K562 (cell line): ENCODE measurements around the gene UQCR11. TPM values are rescaled to one million over a fixed set of nuclear protein-coding genes. Genes with fewer than 3 reads are reported as not detected.

ENCODE experiments used
- ATAC-seq: fragments of 200-7000 bp; cut with Tn5 transposase; 3 replicates; pipeline ENCODE4 v1.9.1; 2020; ENCODE audit warnings: moderate library complexity
- BruUV-seq: library from RNA; stranded (reverse); fragments of 400-500 nt; replicated peaks from 2 replicates; lab custom pipeline; 2021; lab: Mats Ljungman, UMichigan
- CTCF ChIA-PET: fragments of 300-600 bp; formaldehyde crosslinking; extraction: SDS; loops from one replicate; lab custom pipeline; 2021; ENCODE audit warnings: low intra/inter-chr PET ratio; lab: Yijun Ruan, JAX
- POLR2A ChIA-PET: fragments of 300-600, 350-650 bp; sonication (Branson Sonifier 250); formaldehyde crosslinking; extraction: SDS; loops from one replicate; lab custom pipeline; 2021; ENCODE audit warnings: antibody characterized with exemption, inconsistent platforms; lab: Yijun Ruan, JAX
- DNase-seq, 4 experiments: peaks; one replicate each; pipeline versions ENCODE4 v3.0.0 to v3.0.0-alpha.2; 2011 to 2018; ENCODE audit warnings: low spot score in 3 of 4, mixed read lengths in 3 of 4; ENCODE audit errors: extremely low read depth in 1 of 4
- FAIRE-seq: peaks from 2 replicates; lab custom pipeline; 2011; peaks lifted over from hg19 to GRCh38; lab: Jason Lieb, UNC
- H2AFZ ChIP-seq: 2 replicates; pipeline ENCODE4 v1.6.0; 2011; ENCODE audit warnings: low read depth, low read length, control low read depth, inconsistent platforms
- H3K27ac ChIP-seq: fragments of 200-600 bp; 3 replicates; pipeline ENCODE4 v1.8.0; 2011; ENCODE audit warnings: low read depth, mild to moderate bottlenecking, control low read depth, inconsistent platforms, low read length, moderate library complexity, mixed read lengths; ENCODE audit errors: extremely low read depth
- H3K27me3 ChIP-seq, 2 experiments: fragments of 300-600 bp in 1 of 2; 2 replicates in 1 of 2; 3 replicates in 1 of 2; pipeline versions ENCODE4 v1.6.0 to v1.8.0; 2011; ENCODE audit warnings: inconsistent platforms in 2 of 2, low read length in 2 of 2, mild to moderate bottlenecking in 1 of 2, mixed read lengths in 1 of 2, moderate library complexity in 1 of 2; ENCODE audit not compliant: control insufficient read depth in 2 of 2, insufficient read depth in 2 of 2
- H3K36me3 ChIP-seq: fragments of 300-600 bp; 3 replicates; pipeline ENCODE4 v1.8.0; 2011; ENCODE audit warnings: mild to moderate bottlenecking, low read length, inconsistent platforms; ENCODE audit not compliant: control insufficient read depth, insufficient read depth
- H3K4me1 ChIP-seq, 2 experiments: fragments of 200-600 bp in 1 of 2; replicated peaks in 1 of 2; 2 replicates in 1 of 2; 3 replicates in 1 of 2; pipeline versions ENCODE4 v1.5.1 to v1.8.0; 2011; ENCODE audit warnings: inconsistent platforms in 2 of 2, low read length in 2 of 2, mild to moderate bottlenecking in 1 of 2, mixed read lengths in 1 of 2, moderate library complexity in 1 of 2; ENCODE audit not compliant: control insufficient read depth in 2 of 2, insufficient read depth in 2 of 2
- H3K4me2 ChIP-seq: 2 replicates; pipeline ENCODE4 v1.6.1; 2011; ENCODE audit warnings: low read length, control low read depth, inconsistent platforms, mixed read lengths; ENCODE audit not compliant: insufficient read depth
- H3K4me3 ChIP-seq: fragments of 200-600 bp; sonication (generic), shearing (Covaris generic); 2 replicates; pipeline ENCODE4 v1.5.1; 2016; ENCODE audit warnings: control low read depth, inconsistent platforms
- H3K79me2 ChIP-seq: fragments of 200-600 bp; 3 replicates; pipeline ENCODE4 v1.8.0; 2011; ENCODE audit warnings: low read length, inconsistent platforms; ENCODE audit not compliant: control insufficient read depth, insufficient read depth
- H3K9ac ChIP-seq, 2 experiments: 2 replicates each; pipeline versions ENCODE4 v1.6.0 to v1.6.1; 2011; ENCODE audit warnings: low read depth in 2 of 2, low read length in 2 of 2, control low read depth in 1 of 2, inconsistent platforms in 1 of 2, mild to moderate bottlenecking in 1 of 2, mixed read lengths in 1 of 2; ENCODE audit not compliant: insufficient read depth in 1 of 2
- H3K9me1 ChIP-seq: one replicate; pipeline ENCODE4 v1.6.0; 2011; ENCODE audit warnings: inconsistent platforms, mild to moderate bottlenecking, low read length, moderate library complexity; ENCODE audit not compliant: control insufficient read depth, insufficient read depth
- H3K9me3 ChIP-seq: replicated peaks from 2 replicates; pipeline ENCODE4 v1.5.1; 2011; ENCODE audit warnings: low read depth, low read length, inconsistent platforms; ENCODE audit not compliant: control insufficient read depth, insufficient read depth
- H4K20me1 ChIP-seq: replicated peaks from 2 replicates; pipeline ENCODE4 v1.6.1; 2011; ENCODE audit warnings: low read length, inconsistent platforms, mixed read lengths; ENCODE audit not compliant: control insufficient read depth, insufficient read depth
- CHD2 ChIP-seq: IDR thresholded peaks from 2 replicates; pipeline ENCODE4 v1.6.1; 2011; ENCODE audit warnings: low read depth, low read length
- FOXA1 ChIP-seq: fragments of 450-650 bp; IDR thresholded peaks from 2 replicates; pipeline ENCODE4 v1.6.1; 2016; ENCODE audit warnings: mild to moderate bottlenecking, borderline replicate concordance
- HDAC8 ChIP-seq: fragments of 450-650 bp; IDR thresholded peaks from 2 replicates; pipeline ENCODE4 v1.6.1; 2016; ENCODE audit warnings: mild to moderate bottlenecking, missing genetic modification characterization, moderate library complexity, missing compliant biosample characterization
- ILK ChIP-seq: fragments of 450-650 bp; IDR thresholded peaks from 2 replicates; pipeline ENCODE4 v1.6.1; 2016; ENCODE audit warnings: missing genetic modification characterization, low read depth, mild to moderate bottlenecking, missing compliant biosample characterization, moderate library complexity, borderline replicate concordance
- SAFB ChIP-seq: fragments of 200-400 bp; formaldehyde crosslinking; IDR thresholded peaks from 2 replicates; pipeline ENCODE4 v1.6.1; 2017; ENCODE audit warnings: low read depth, low read length, borderline replicate concordance
- SRF ChIP-seq, 2 experiments: fragments of 250-450, 450-650 bp in 1 of 2; sonication (Bioruptor Pico) in 1 of 2; sonication (generic) in 1 of 2; formaldehyde crosslinking; IDR thresholded peaks; 2 replicates each; pipeline versions ENCODE4 v1.5.0 to v1.5.1; 2020 to 2022; ENCODE audit warnings: mild to moderate bottlenecking in 1 of 2, missing genetic modification reagents in 1 of 2
- XRCC5 ChIP-seq: fragments of 200-400 bp; formaldehyde crosslinking; IDR thresholded peaks from 2 replicates; pipeline ENCODE4 v1.6.1; 2017; ENCODE audit warnings: low read depth, mild to moderate bottlenecking, low read length
- ZBTB49 ChIP-seq: sonication (generic); formaldehyde crosslinking; IDR thresholded peaks from 2 replicates; pipeline ENCODE4 v1.8.0; 2022; ENCODE audit warnings: missing genetic modification reagents, mild to moderate bottlenecking, borderline replicate concordance
- WGBS: fragments of 100-300 bp; shearing (Covaris generic); methylation state at CpG from one replicate; pipeline ENCODE4 v1.1.6; 2016; ENCODE audit warnings: low coverage, mixed read lengths; ENCODE audit not compliant: insufficient coverage; ENCODE audit errors: missing lambda C conversion rate; 5-methylcytosine and 5-hydroxymethylcytosine counted together
- in situ Hi-C: fragments of 300-500 bp; cut with MboI; formaldehyde crosslinking; loops from 4 replicates; pipeline ENCODE4 v1.15.0; 2018; ENCODE audit warnings: inconsistent platforms, mixed read lengths
- intact Hi-C: fragments of 100-400 bp; cut with micrococcal nuclease; formaldehyde crosslinking; loops from 2 replicates; pipeline ENCODE4 v1.14.2; 2022
- polyA plus RNA-seq, 8 experiments: library from polyadenylated mRNA; depleted of rRNA in 4 of 8; stranded (reverse) in 5 of 8; unstranded in 3 of 8; fragments of >200 nt; fragmentation: Nextera tagmentation in 2 of 8; fragmentation: Illumina TruSeq in 1 of 8; extraction: Ambion mirVana in 2 of 8; extraction: Trizol in 1 of 8; gene quantifications; 2 replicates each; pipeline versions ENCODE4 v1.2.1 to v1.2.3, GENCODE V29; 2011 to 2014; ENCODE audit warnings: inconsistent platforms in 1 of 8, missing spikeins in 1 of 8
- total RNA-seq, 7 experiments: library from RNA; depleted of rRNA in 6 of 7; stranded (reverse); fragments of >200 nt in 6 of 7; fragmentation: Illumina TruSeq in 2 of 7; extraction: Trizol in 2 of 7; gene quantifications; 2 replicates each; pipeline versions ENCODE4 v1.2.1 to v1.2.3, GENCODE V29; 2011 to 2021; ENCODE audit warnings: low replicate concordance in 1 of 7
- TF ChIP-seq, protein P1 (sequence below): conservative IDR thresholded peaks from 2 replicates; pipeline ENCODE4 v1.6.1; 2011; ENCODE audit warnings: low read depth, mild to moderate bottlenecking, low read length; ENCODE audit not compliant: control insufficient read depth
- TF ChIP-seq, protein P2 (sequence below), 2 experiments: IDR thresholded peaks; 2 replicates each; pipeline ENCODE4 v1.6.1; 2011; ENCODE audit warnings: borderline replicate concordance in 1 of 2, control low read depth in 1 of 2, low read depth in 1 of 2, low read length in 1 of 2, mild to moderate bottlenecking in 1 of 2, mixed read lengths in 1 of 2, moderate library complexity in 1 of 2; ENCODE audit not compliant: insufficient read depth in 1 of 2, insufficient read length in 1 of 2, poor library complexity in 1 of 2, severe bottlenecking in 1 of 2; ENCODE audit errors: extremely low read depth in 1 of 2

The UQCR11 gene
- total and polyA plus RNA-seq, 9 of the 15 experiments (the other 6 are each of a cell fraction or from before 2014, with no cell fraction given), result 57.6 to 394 (median 259) TPM

DNA sequence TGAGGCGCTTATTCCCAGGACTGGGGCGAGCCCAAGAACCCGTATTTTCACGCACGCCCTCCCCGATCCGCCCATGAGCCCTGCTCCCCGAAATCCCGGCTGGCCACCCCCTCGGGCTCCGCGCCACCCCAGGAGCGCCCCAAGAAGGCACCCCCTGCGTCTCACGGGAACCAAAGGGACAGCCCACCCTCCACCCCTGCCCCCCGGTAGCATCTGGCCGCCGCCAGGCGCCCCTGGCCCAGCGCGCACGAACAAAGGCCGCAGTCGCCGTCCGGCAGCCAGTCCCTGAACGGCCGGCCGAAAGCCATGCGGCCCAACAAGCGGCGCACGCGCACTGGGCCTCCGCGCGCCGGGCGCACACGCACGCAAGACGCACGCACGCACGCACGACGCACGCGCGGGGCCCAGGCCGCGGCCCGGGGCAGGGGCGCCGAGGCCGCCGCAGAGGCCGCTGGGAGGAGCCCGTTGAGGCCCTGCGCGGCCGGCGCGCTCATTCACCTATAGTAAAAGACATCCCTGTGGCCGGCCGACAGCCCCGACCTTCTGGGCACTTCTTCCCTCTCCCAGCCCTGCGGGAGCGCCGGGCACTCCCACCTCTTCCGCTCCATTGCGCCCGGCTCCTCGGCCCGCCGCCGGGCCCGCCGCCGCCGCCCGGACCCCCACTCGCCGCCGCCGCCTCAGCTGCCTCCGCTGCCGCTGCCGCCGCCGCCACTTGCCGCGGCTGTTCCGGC, 13.1 kb downstream of the UQCR11 start:
- Histone ChIP-seq H3K9me1 (no peaks in the 10 kb centered on the region), H3K27ac (peak overlapping the region; percentile 95), H3K27me3 (no peaks in the 10 kb centered on the region), H3K36me3 (peaks cover 54% of the 10 kb centered on the region; the same call in 2 of the 3 replicates), H4K20me1 (0 out of 2 replicates have a peak, but pooled peaks cover 8% of the 10 kb centered on the region), H3K4me2 (peak overlapping the region; percentile 98), H2AFZ (peak overlapping the region; percentile 72; the same call in 1 of the 2 replicates), H3K4me1 (peaks cover 15 to 40% of the 10 kb centered on the region in 2 experiments), H3K4me3 (peak overlapping the region; percentile 92), H3K9ac (peak overlapping the region; percentile 100), H3K79me2 (peaks cover 50% of the 10 kb centered on the region), H3K9me3 (no peaks in the 10 kb centered on the region)
- ATAC-seq, result peak; percentile 88
- CTCF ChIA-PET, result interaction anchor here (0.7 kb wide), 1 partner anchor 81 kb away, joined by 3 read pairs; no protein-coding TSS in a partner anchor
- in situ Hi-C loops (no loop called here), intact Hi-C loops (no loop called here)
- under 1% methylated on average over 58 of the region's 94 CpGs for WGBS
- peak; percentile 87 to 94 (median 90) for DNase-seq
- BruUV-seq, result no TSS peak
- POLR2A ChIA-PET, result interaction anchor here (0.6 to 6.6 kb wide), 7 partner anchors 9 to 60 kb away, joined by 3 to 40 read pairs (median 5); partner anchors contain the start of genes TCF3 and UQCR11
- FAIRE-seq, result peak; percentile 26
- no peak for TF ChIP-seq ZBTB49
- TF ChIP-seq CHD2, result no peak
- no peak for TF ChIP-seq FOXA1
- TF ChIP-seq, protein P1, sequence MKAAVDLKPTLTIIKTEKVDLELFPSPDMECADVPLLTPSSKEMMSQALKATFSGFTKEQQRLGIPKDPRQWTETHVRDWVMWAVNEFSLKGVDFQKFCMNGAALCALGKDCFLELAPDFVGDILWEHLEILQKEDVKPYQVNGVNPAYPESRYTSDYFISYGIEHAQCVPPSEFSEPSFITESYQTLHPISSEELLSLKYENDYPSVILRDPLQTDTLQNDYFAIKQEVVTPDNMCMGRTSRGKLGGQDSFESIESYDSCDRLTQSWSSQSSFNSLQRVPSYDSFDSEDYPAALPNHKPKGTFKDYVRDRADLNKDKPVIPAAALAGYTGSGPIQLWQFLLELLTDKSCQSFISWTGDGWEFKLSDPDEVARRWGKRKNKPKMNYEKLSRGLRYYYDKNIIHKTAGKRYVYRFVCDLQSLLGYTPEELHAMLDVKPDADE, result peak; percentile 41; the same call in 1 of the 2 replicates
- TF ChIP-seq HDAC8 (tag), result no peak
- TF ChIP-seq ILK (tag), result no peak
- 0 out of 2 replicates have a peak, but pooled peaks have one; percentile 16 for TF ChIP-seq SAFB
- TF ChIP-seq XRCC5, result no peak
- TF ChIP-seq SRF (CRISPR knock-in tag; IDR thresholded peaks at IDR 0.05), result no peak
- TF ChIP-seq, protein P2, sequence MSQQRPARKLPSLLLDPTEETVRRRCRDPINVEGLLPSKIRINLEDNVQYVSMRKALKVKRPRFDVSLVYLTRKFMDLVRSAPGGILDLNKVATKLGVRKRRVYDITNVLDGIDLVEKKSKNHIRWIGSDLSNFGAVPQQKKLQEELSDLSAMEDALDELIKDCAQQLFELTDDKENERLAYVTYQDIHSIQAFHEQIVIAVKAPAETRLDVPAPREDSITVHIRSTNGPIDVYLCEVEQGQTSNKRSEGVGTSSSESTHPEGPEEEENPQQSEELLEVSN (IDR thresholded peaks at IDR 0.05; ENCODE audit: borderline replicate concordance in 1 of 2, extremely low read depth in 1 of 2, insufficient read depth in 1 of 2, insufficient read length in 1 of 2, low read depth in 1 of 2, low read length in 1 of 2, poor library complexity in 1 of 2, severe bottlenecking in 1 of 2), result peak; percentile 86 to 91
